SU-DHL-6 (cell line): Measurements from ENCODE around the gene APC2.

Experiments used
- H2AFZ ChIP-seq: fragments of 200-600 bp; sonication (generic); 2 replicates; pipeline ENCODE4 v1.6.1; 2014; ENCODE audit warnings: low read depth, mild to moderate bottlenecking, moderate library complexity, mixed read lengths, antibody characterized with exemption, low read length; ENCODE audit not compliant: severe bottlenecking
- H3F3A ChIP-seq: fragments of 200-600 bp; shearing (Covaris generic); 2 replicates; pipeline ENCODE4 v1.6.0; 2016; ENCODE audit warnings: antibody characterized with exemption, mild to moderate bottlenecking; ENCODE audit not compliant: insufficient read depth
- H3K27ac ChIP-seq: fragments of 200-600 bp; sonication (generic); 2 replicates; pipeline ENCODE4 v1.5.1; 2016; ENCODE audit warnings: low read depth, mild to moderate bottlenecking, low read length, moderate library complexity, mixed read lengths
- H3K27me3 ChIP-seq: fragments of 200-600 bp; sonication (generic), shearing (Covaris generic); 2 replicates; pipeline ENCODE4 v1.6.0; 2014; ENCODE audit warnings: mild to moderate bottlenecking, low read length
- H3K36me3 ChIP-seq: fragments of 200-600 bp; sonication (generic); 2 replicates; pipeline ENCODE4 v1.6.1; 2014; ENCODE audit warnings: mild to moderate bottlenecking, low read length, mixed read lengths
- H3K4me2 ChIP-seq: fragments of 300-600, 200-600 bp; shearing (Covaris generic), sonication (generic); 2 replicates; pipeline ENCODE4 v1.6.0; 2014; ENCODE audit warnings: low read length, low read depth, mild to moderate bottlenecking; ENCODE audit not compliant: poor library complexity, severe bottlenecking
- H3K4me3 ChIP-seq: fragments of 200-600 bp; sonication (generic); 2 replicates; pipeline ENCODE4 v1.5.1; 2014; ENCODE audit warnings: antibody characterized with exemption, low read length, mild to moderate bottlenecking, mixed read lengths; ENCODE audit not compliant: insufficient read depth, poor library complexity, severe bottlenecking
- H3K79me2 ChIP-seq: fragments of 200-600 bp; sonication (generic); 2 replicates; pipeline ENCODE4 v1.6.1; 2014; ENCODE audit warnings: mild to moderate bottlenecking, low read length, moderate library complexity; ENCODE audit not compliant: insufficient read depth
- H3K9ac ChIP-seq: fragments of 200-600 bp; sonication (generic); 2 replicates; pipeline ENCODE4 v1.7.0; 2014; ENCODE audit warnings: mild to moderate bottlenecking, low read length
- H3K9me2 ChIP-seq: fragments of 200-600 bp; sonication (generic); replicated peaks from 2 replicates; pipeline ENCODE4 v1.6.1; 2014; ENCODE audit warnings: low read length; ENCODE audit not compliant: insufficient read depth
- H3K9me3 ChIP-seq: fragments of 200-600 bp; sonication (generic); 2 replicates; pipeline ENCODE4 v1.6.1; 2014; ENCODE audit warnings: low read length, mixed read lengths; ENCODE audit not compliant: insufficient read depth
- H4K20me1 ChIP-seq: fragments of 200-600 bp; sonication (generic); 2 replicates; pipeline ENCODE4 v1.6.1; 2014; ENCODE audit warnings: low read depth, mild to moderate bottlenecking, antibody characterized with exemption, low read length, moderate library complexity, mixed read lengths
- EZH2phosphoT487 ChIP-seq: fragments of 200-600 bp; sonication (generic), shearing (Covaris generic); conservative IDR thresholded peaks from 2 replicates; pipeline ENCODE4 v1.6.1; 2018; ENCODE audit warnings: mild to moderate bottlenecking, antibody characterized with exemption, low read length, moderate library complexity, mixed read lengths
- TF ChIP-seq, protein P1 (sequence below): fragments of 200-600 bp; sonication (generic); IDR thresholded peaks from one replicate; pipeline ENCODE4 v1.5.1; 2017; ENCODE audit warnings: antibody characterized with exemption, mild to moderate bottlenecking, low read length, moderate library complexity; ENCODE audit not compliant: insufficient read depth, poor library complexity, severe bottlenecking

The APC2 gene

DNA sequence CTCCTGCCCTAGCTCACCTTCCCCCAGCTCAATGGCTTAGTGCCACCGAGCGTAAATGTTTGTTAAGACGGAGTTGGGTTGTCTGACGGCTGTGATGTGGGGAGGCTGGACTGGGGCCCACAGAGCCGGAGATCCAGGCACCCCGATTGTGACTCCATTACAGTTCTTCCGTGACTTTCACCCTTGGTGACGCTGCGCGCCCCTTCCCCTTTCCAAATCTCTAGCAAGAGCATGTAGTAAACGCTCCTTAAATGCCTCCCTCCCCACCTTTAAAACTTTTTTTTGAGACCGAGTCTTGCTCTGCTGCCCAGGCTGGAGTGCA, 41.9 kb downstream of the APC2 start:
- H3F3A ChIP-seq = no peaks in the 10 kb centered on the region
- no peak overlapping the region for H3K4me3 ChIP-seq
- H3K27me3 ChIP-seq = no peaks in the 10 kb centered on the region
- no peak overlapping the region for H3K9ac ChIP-seq
- TF ChIP-seq, protein P1, sequence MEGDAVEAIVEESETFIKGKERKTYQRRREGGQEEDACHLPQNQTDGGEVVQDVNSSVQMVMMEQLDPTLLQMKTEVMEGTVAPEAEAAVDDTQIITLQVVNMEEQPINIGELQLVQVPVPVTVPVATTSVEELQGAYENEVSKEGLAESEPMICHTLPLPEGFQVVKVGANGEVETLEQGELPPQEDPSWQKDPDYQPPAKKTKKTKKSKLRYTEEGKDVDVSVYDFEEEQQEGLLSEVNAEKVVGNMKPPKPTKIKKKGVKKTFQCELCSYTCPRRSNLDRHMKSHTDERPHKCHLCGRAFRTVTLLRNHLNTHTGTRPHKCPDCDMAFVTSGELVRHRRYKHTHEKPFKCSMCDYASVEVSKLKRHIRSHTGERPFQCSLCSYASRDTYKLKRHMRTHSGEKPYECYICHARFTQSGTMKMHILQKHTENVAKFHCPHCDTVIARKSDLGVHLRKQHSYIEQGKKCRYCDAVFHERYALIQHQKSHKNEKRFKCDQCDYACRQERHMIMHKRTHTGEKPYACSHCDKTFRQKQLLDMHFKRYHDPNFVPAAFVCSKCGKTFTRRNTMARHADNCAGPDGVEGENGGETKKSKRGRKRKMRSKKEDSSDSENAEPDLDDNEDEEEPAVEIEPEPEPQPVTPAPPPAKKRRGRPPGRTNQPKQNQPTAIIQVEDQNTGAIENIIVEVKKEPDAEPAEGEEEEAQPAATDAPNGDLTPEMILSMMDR = no peak
- no peak for TF ChIP-seq EZH2phosphoT487
- no peak overlapping the region for H3K4me2 ChIP-seq
- H3K27ac ChIP-seq = no peak overlapping the region
- no peaks in the 10 kb centered on the region for H3K9me3 ChIP-seq
- no peaks in the 10 kb centered on the region for H3K9me2 ChIP-seq
- no peaks in the 10 kb centered on the region for H3K79me2 ChIP-seq
- H3K36me3 ChIP-seq = no peaks in the 10 kb centered on the region
- no peak overlapping the region for H2AFZ ChIP-seq
- H4K20me1 ChIP-seq = no peaks in the 10 kb centered on the region

DNA sequence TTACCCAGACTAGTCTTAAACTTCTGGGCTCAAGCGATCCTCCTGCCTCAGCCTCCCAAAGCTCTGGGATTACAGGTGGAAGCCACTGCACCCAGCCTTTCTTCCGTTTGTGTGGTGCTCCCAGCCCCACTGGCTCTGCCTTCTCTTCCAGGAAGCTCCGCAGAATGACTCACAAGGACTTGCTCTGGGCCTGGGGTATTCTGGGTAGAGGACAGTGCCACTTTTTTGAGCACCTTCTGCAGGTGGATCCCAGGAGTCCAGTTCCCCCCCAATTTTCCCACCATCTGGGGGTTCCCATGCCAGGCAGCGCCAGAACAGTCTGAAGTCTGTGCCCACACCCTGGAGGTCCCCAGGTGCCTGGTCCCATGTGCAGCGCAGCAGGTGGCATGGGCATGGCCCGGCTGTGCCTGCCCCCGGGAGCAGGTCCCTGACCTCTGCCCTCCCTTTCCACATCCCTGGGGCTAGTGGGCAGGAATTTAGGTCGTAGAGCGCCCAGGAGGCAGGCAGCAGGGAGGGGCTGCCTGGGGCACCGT, 42.6 kb downstream of the APC2 start:
- Histone ChIP-seq H3K4me3 (no peak overlapping the region), H2AFZ (no peak overlapping the region), H3K4me2 (no peak overlapping the region), H3K9me3 (no peaks in the 10 kb centered on the region), H4K20me1 (no peaks in the 10 kb centered on the region), H3K36me3 (no peaks in the 10 kb centered on the region), H3K9ac (no peak overlapping the region), H3K79me2 (no peaks in the 10 kb centered on the region), H3K9me2 (no peaks in the 10 kb centered on the region), H3K27ac (no peak overlapping the region), H3K27me3 (no peaks in the 10 kb centered on the region), H3F3A (no peaks in the 10 kb centered on the region)
- TF ChIP-seq, protein P1 = no peak
- no peak for TF ChIP-seq EZH2phosphoT487

DNA sequence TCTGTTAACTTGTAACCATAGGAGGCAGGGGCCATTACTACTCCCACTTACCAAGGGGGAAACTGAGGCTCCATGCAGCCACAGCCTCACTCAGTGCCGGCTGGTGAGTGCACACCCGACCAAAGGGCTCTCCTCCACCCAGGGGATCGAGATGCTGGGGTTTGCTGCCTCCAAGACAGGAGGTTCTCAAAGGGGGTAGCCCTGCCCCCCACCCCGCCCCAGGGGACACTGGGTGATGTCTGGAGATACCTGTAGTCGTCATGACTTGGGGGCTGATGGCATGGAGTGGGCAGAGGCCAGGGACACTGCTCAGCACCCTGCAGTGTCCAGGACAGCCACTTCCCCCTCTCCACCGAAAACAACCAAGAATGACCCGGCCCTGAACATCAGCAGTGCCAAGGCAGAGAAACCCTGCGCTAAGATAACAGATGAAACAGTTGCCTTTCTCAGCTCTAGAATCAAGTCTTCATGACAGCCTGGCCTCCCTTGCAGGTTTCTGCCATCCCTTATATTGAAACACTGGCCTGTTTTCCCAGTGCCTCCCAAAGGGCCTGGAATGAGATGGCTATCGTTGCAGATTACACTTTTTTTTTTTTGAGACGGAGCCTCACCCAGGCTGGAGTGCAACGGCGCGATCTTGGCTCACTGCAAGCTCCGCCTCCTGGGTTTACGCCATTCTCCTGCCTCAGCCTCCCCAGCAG, 44.3 kb downstream of the APC2 start:
- Histone ChIP-seq H3K4me2 (no peak overlapping the region), H3K27me3 (no peaks in the 10 kb centered on the region), H3K9ac (no peak overlapping the region), H3K9me3 (no peaks in the 10 kb centered on the region), H4K20me1 (no peaks in the 10 kb centered on the region), H3K79me2 (no peaks in the 10 kb centered on the region), H3K36me3 (no peaks in the 10 kb centered on the region), H3F3A (no peaks in the 10 kb centered on the region), H3K4me3 (no peak overlapping the region), H3K27ac (no peak overlapping the region), H2AFZ (no peak overlapping the region), H3K9me2 (no peaks in the 10 kb centered on the region)
- no peak for TF ChIP-seq EZH2phosphoT487
- TF ChIP-seq, protein P1 = no peak
